HT-29 (cell line): Measurements from ENCODE around the gene UGT1A1. TPM values are rescaled to one million over a fixed set of nuclear protein-coding genes. Genes with fewer than 3 reads are reported as not detected.
"Not testable (repeated sequence)": the region's sequence is repeated elsewhere in the genome, so short reads cannot be mapped to it uniquely, and the experiment has no call there.

Source experiments
- DNase-seq: peaks from one replicate; pipeline ENCODE4 v3.0.0-alpha.2; 2015; ENCODE audit warnings: low spot score
- total RNA-seq: library from RNA; depleted of rRNA; stranded (reverse); fragments of >200 nt; shearing (Covaris generic); gene quantifications from 2 replicates; pipeline ENCODE4 v1.2.3, GENCODE V29; 2014; rRNA removed

Gene UGT1A1
- 3.2 and 3.6 TPM in 2 replicates for total RNA-seq

DNA sequence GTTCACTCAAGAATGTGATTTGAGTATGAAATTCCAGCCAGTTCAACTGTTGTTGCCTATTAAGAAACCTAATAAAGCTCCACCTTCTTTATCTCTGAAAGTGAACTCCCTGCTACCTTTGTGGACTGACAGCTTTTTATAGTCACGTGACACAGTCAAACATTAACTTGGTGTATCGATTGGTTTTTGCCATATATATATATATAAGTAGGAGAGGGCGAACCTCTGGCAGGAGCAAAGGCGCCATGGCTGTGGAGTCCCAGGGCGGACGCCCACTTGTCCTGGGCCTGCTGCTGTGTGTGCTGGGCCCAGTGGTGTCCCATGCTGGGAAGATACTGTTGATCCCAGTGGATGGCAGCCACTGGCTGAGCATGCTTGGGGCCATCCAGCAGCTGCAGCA lies at the start of gene UGT1A1:
UGT1A1 (plus strand) TSS at position 228 of the 400 bp plus-strand sequence; CDS start at position 246, 18 bp downstream.
- peak; percentile 86 for DNase-seq

DNA sequence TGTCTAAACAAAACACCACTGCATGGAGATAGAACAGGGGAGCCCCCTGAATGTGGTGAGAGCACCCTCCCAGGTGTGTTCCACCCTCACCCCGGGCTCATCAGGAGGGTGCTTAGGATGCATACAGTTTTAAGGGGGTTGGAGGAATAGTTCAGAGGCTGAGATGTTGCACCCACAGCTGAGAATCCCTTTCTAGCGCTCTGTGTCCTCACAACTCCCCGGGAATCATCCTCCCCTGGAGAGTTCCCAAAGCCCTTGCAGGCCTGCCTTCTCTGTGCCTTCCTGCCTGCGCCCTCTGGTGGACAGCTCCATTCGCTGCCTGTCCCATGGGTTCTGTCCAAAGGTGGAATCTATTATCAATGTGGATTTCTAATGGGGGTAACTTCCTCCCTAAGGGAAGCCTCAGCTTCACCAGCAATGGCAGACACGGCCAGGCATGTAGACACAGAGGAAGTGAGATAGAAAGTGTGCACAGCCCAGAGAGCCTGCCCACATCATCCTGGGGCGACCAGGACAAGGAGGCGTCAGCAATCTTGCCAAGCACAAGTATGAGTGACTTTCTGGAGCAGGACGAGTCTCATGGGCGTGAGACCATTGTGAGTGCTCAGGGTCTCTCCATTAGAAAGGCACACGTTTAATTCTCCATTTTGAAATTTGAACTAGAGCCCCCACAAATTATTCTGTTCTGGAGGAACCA lies 48.6 kb upstream of the UGT1A1 start:
- DNase-seq = peak; percentile 92

- no peak for DNase-seq
Measured at GRCh38 chr2:233712611-233713261, 47.3 kb upstream of the UGT1A1 start, which contains the start of gene UGT1A5. Gene UGT1A5, plus strand, starts transcription at chr2:233712907. Its CDS starts 85 bp downstream, at chr2:233712992.

- DNase-seq = no peak
Measured at GRCh38 chr2:233713262-233713615, 46.8 kb upstream of the UGT1A1 start.

GRCh38 chr2:233714121-233714520 lies 45.9 kb upstream of the UGT1A1 start:
- DNase-seq = no peak

- no peak for DNase-seq
Measured at GRCh38 chr2:233718552-233718951, 41.5 kb upstream of the UGT1A1 start, which contains the start of gene UGT1A4. Gene UGT1A4, plus strand, starts transcription at chr2:233718736. Its CDS starts 85 bp downstream, at chr2:233718821.

DNA sequence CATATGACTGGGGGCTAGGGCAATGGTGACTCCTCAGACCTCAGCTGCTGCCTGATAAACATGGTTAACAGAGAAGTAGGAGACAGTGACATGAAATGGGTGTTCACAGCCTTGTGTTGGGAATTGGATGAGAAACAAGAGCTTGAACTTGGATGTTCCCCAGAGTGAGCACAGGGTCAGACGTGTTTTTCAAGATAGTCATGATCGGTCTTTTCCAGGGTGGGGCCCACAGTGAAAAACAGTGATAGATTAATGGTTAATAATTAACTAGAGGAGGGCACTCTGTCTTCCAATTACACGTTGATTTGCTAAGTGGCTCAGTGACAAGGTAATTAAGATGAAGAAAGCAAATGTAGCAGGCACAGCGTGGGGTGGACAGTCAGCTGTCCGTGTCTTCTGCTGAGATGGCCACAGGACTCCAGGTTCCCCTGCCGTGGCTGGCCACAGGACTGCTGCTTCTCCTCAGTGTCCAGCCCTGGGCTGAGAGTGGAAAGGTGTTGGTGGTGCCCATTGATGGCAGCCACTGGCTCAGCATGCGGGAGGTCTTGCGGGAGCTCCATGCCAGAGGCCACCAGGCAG lies 31.3 kb upstream of the UGT1A1 start, which contains the start of gene UGT1A3:
UGT1A3 (plus strand) TSS at position 320 of the 579 bp plus-strand sequence; CDS start at position 405, 85 bp downstream.
- DNase-seq = no peak

GRCh38 chr2:233736868-233737653 lies 23.0 kb upstream of the UGT1A1 start:
- not testable (repeated sequence) for DNase-seq

DNA sequence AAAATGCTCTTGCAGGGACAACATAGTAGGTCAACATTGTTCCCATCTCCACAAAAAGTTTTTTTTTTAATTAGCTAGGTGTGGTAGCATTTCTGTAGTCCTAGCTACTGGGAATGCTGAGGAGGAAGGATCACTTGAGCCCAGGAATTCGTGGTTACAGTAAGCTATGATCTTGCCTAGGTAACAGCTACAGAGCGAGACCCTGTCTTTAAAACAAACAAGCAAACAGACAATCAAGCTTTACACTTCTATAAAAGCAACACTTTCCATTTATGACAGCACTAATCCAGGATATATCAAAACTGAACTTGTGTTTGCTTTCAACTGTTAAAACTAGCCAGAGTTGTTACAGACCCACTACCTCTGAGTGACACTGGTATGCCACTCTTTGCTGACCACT lies 19.2 kb upstream of the UGT1A1 start:
- DNase-seq = no peak

- no peak for DNase-seq
Measured at GRCh38 chr2:233743464-233744259, 16.4 kb upstream of the UGT1A1 start.

DNA sequence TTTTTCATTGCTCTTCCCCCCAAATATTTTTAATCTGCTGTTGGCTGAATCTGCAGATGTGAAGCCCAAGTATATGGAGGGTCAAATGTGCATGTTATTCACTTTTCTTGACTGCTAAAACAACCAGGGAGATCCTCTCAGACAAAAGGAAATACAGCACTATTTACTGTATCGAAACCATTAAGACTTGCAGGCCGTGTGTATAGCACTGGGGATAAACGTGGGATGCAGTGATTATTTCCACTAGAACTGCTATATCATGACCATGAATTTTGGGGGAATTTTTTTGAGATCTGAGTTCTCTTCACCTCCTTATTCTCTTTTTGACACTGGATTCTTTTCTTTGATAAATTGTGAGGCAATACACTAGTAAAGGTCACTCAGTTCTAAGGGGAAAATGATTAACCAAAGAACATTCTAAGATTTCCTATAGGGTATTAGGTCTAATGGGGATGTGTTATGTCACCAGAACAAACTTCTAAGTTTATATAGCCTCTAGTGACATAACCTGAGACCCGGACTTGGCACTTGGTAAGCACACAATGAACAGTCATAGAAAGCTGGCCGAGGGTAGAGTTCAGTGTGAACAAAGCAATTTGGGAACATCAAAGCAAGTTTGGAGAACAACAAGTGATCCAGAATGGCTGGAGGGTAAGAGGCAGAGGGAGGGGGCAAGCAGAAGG lies 14.9 kb upstream of the UGT1A1 start:
- no peak for DNase-seq

GRCh38 chr2:233745838-233746237 lies 14.2 kb upstream of the UGT1A1 start:
- not testable (repeated sequence) for DNase-seq

DNA sequence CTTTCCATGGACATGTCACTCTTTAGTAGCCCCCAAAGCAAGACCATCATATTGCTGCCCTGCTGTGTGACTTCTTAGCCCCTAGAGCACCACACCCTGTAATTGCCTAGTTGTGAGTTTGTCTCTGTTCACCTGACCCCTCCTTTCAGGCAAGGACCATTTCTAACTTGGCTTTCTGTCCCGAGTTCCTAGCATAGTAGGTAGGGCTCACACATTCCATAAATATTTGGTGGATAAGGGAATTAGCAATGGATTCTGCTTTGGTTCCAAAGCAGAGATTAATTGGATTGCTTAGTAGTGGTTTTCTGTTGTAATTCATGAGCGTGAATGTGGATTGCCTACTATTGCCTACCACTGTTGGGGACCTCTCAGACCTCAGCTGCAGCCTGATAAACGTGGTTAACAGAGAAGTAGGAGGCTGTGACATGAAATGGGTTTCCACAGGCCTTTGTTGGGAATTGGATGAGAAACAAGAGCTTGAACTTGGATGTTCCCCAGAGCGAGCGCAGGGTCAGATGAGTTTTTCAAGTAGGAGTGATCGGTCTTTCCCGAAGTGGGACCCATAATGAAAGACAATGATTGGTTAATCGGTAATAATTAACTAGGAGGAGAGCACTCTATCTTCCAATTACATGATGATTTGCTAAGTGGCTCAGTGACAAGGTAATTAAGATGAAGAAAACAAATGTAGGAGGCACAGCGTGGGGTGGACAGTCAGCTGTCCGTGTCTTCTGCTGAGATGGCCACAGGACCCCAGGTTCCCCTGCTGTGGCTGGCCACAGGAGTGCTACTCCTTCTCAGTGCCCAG lies 13.4 kb upstream of the UGT1A1 start:
- DNase-seq = no peak

- no peak for DNase-seq
Measured at GRCh38 chr2:233747283-233747544, 12.9 kb upstream of the UGT1A1 start.

DNA sequence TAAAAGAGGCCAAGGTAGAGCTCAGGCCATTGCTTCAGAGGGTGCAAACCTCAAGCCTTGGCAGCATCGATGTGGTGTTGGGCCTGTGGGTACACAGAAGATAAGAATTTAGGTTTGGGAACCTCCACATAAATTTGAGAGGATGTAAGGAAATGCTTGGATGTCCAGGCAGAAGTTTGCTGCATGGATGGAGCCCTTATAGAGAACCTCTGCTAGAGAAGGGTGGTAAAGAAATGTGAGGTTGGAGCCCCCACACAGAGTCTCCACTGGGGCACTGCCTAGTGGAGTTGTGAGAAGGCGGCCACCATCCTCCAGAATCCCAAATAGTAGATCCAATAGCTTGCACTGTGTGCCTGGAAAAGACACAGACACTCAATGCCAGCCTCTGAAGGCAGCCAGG lies 9.4 kb upstream of the UGT1A1 start:
- DNase-seq = peak; percentile 17

DNA sequence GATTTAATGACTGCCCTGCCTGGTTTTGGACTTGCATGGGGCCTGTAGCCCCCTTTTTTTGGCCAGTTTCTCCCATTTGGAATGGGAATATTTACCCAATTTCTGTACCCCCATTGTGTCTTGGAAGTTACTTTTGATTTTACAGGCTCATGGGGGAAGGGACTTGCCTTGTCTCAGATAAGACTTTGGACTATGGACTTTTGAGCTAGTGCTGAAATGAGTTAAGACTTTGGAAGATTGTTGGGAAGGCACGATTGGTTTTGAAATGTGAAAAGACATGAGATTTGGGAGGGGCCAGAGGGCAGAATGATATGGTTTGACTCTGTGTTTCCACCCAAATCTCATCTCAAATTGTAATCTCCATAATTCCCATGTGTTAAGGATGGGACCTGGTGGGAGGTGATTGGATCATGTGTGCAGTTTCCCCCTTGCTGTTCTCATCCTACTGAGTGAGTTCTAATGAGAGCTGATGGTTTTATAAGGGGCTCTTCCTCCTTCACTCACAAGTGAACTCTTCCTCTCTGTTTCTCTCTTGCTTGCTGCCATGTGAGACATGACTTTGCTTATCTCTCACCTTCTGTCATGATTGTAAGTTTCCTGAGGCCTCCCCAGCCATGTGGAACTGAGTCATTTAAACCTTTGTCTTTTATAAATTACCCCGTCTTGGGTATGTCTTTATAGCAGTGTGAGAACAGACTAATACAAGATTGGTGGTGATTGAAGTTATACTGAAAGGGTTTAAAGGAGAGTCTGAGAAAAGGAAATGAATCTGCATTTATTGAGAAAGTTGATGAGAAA lies 8.7 kb upstream of the UGT1A1 start:
- not testable (repeated sequence) for DNase-seq

DNA sequence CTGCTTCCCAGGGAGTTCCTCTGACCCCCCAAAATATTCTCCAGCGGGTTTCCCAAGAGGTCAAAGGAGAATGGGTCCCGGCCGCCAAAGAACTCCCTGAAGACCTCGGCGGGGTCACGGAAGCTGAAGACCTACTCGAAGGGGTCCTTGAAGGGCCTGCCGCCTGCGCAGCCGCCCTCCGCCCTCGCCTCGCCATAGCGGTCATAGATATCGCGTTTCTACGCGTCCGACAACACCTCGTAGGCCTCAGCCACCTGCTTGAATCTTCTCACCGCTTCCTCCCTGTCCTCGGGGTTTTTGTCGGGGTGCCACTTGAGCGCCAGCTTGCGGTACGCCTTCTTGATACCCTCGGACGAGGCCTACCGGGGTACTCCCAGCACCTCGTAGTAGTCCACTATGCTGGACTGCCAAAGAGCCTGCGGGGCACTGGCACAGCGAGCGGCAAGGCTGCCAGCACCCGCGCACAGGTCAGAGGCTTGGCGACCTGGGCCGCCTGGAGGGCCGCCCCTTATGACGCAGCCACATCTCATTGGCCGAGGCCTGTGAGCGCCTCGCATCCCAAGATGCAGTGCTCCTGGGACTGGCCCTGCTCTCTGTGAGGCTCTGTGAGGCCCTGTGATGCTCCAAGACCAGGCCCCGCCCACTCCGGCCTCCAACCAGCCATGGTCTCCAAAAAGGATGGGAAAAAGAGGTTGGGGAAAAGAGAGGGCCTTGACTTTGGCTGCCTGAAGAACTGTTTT lies 5.0 kb upstream of the UGT1A1 start:
- no peak for DNase-seq

DNA sequence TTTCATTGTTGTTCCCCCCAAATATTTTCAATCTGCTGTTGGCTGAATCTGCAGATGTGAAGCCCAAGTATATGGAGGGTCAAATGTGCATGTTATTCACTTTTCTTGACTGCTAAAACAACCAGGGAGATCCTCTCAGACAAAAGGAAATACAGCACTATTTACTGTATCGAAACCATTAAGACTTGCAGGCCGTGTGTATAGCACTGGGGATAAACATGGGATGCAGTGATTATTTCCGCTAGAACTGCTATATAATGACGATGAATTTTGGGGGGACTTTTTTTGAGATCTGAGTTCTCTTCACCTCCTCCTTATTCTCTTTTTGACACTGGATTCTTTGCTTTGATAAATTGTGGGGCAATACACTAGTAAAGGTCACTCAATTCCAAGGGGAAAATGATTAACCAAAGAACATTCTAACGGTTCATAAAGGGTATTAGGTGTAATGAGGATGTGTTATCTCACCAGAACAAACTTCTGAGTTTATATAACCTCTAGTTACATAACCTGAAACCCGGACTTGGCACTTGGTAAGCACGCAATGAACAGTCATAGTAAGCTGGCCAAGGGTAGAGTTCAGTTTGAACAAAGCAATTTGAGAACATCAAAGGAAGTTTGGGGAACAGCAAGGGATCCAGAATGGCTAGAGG lies 3.5 kb upstream of the UGT1A1 start:
- DNase-seq = peak; percentile 10
